HG02970 (cell line): Measurements from ENCODE around the gene SLC38A3.
"Not testable (repeated sequence)": the region's sequence is repeated elsewhere in the genome, so short reads cannot be mapped to it uniquely, and the experiment has no call there.

ENCODE experiments used
- ATAC-seq: cut with Tn5 transposase; IDR thresholded peaks from one replicate; pipeline ENCODE4 v1.9.1; 2021; ENCODE audit warnings: mild to moderate bottlenecking, moderate library complexity, moderate number of reproducible peaks; ENCODE audit not compliant: unreplicated experiment, low FRiP score

Gene SLC38A3

DNA sequence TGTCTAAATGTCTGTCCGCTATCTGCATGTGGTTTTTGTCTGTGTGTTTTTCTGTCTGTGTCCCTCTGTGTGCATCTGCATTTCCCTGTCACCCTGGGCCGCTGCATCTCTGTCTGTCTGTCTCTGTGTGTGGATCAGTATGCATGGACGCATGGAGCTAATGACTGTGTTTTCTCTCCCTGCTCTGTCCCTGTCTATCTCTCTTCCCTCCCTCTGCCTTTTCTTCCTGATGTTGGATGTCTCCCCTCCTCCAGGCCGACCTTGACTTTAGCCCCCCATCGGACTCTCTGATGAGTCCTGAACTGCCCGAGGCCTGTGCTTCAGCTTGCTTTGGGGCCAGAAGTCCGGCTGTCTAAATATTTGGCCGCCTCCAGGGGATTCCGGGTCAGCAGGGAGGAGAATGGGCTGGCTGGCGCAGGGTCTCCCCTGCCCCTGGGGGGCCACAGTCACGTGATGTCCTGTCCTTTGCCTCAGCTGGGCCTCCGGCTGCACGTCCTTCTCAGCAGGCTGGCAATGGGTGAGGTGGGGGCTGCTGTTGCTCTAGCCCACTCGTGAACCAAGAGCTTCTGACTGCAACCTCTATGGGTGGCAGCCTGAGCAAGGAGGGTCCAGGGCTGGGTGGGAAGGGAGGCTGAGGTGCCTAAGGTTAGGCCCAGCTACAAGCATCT, 3.7 kb downstream of the SLC38A3 start:
- ATAC-seq = no peak

DNA sequence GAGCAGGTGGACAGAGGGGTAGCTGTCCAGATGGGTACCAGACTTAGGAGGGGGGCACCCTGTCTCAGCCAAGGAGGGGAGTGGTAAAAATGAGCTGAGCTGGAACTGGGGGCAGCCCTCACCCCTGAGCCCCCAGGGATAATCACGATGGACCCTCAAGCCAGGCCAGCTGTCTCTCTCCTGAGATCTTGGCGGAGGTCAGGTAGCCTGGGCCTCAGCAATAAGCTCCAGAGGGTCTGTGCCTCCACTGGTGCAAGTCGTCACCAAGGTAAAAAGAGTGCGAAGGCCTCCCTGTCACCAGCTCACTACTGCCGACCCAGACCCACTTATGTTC, 5.1 kb downstream of the SLC38A3 start:
- ATAC-seq = no peak

DNA sequence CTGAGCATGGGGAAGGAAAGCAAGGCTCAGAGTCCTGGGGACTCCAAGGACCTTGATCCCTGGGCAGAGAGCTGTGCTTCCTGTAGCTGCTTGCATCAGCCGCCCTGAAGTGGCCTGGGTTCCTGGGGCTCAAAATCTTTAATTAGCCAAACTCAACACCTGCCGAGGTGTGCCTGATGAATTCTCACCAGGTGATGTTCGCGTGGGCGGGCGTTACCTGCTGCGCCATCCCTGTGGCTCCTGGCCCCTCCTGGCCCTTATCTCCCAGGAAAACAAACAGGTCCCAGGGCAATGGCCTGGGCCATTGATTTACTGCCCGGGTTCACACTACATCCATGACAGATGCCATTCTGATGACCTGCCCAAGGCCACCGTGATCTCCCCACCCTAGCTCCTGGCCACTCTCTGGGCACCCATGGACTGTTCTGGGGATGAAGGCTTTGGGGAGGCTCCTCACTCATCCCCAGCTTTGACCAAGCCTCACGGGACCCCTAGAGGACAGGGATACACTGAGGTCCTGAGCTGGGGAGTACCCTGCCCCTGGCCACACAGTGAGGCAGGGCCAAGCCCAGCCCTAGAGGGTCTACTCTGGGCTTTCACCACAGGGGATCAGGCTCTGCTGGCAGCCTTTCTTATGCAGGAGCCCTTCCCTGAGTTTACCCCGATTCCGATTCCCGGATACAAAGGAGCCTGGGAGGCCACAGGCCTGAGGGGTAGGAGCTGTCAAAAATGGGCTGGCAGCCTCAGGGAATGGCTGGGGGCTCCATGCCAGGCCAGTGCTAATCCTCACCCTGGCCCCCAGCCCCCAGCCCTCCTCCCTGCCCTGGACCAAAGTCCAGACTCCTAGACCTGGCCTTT, 5.7 kb downstream of the SLC38A3 start:
- no peak for ATAC-seq

DNA sequence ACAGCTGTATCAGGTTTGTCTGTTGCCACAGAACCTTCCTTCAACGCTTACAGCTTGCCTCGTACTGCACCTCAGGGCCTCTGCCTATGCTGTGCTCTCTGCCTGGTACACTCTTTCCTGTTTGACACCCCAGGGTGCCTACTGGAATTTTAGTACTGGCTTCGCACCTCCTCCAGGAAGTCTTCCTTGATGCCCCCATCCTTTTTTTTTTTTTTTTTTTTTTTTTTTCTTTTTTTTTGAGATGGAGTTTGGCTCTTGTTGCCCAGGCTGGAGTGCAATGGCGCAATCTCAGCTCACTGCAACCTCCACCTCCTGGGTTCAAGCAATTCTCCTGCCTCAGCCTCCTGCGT, 6.3 kb downstream of the SLC38A3 start:
- not testable (repeated sequence) for ATAC-seq

DNA sequence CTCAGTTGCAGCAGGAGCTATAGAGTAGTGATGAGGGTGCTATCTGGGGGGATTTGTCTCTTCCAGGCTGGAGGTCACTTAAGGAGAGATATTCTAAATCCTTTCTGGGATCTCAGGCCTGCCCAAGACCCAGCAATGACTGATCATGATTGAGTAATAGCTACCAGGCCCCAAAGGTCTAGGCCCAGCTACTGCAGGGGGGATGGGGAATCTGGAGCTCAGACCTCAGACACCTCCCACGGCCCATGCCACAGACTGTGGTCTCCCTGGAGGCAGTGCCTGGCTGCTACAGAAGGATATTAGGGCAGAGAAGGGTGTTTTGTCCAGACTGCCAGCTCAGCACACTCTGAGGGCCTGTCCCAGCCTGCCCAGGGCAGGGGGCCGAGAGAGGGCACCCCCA, 6.9 kb downstream of the SLC38A3 start:
- ATAC-seq = no peak

DNA sequence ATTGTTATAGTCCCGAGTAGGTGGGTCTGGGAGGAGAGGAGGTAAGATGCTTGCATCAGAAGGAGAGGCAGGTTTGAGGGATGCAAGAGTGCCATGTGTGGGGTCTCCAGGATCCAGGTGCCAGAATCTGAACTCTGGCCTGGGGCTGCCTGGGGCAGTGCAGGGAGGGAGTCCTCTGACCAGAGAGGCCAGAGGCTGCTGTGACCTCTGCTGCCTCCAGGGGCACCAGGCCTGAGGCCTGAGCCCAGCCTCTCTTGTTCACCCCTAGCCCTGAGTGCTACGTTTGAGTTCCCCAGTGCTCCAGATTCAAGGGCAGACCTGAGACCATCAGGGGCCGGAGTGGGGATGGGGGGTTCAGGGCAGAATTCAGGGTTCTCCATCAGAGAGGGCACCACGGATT, 7.4 kb downstream of the SLC38A3 start:
- no peak for ATAC-seq

DNA sequence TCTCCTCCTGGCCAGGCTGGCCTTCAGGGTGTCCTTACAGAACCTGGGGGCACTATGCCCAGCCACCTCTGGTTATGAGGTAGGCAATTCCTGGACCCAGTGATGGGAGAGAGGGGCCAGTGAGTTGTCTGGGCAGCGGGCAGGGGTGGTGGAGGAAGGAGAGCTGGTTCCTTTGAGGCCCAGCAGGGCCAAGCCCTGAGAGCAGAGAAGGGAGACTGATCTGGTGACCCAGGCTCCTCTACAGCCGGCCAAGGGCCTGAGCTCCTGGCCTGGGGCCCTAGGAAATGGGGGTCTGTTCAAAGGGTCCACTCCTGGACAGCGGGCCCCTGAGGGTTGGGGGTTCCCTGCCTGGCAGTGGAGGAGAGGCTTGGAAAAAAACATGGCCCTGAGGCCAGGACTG, 7.9 kb downstream of the SLC38A3 start:
- ATAC-seq = no peak

DNA sequence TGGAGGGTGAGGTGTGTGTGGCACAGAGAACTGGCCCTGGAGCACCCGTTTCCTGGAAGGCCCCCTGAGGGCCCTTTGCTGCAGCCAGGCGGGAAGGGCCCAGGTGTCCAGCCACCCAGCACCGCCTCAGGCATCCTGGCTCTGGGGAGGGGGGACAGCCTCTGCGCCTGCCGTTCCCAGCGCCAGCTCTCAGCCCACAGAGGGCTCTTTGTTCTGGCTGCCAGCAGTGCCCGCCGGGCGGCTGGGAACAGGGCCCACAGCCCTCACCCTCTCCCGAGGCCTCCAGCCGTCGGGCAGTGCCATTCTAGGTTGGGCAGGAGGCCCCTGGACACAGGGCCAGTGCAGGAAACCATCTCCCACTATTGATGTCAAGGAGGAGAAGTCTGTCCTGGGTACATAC, 8.3 kb downstream of the SLC38A3 start:
- no peak for ATAC-seq

DNA sequence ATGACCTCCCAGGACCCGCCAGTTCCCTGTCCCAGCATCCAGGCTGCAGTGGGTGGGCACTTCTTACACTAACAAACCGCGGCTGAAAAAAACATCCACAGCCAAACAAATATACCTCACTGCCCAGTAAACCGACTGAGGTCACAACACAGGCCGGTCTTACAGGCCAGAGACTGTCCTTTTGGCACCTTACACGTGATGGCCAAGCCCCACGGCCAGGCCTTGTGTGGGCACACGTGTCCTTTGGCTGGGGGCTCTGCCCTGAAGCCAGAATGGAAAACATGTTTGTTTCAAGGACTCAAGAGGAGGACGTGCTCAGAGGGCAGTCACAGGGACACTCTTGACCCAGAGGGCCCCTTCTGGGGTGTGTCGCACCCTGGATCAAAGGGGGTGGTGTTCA, 9.8 kb downstream of the SLC38A3 start:
- ATAC-seq = no peak

DNA sequence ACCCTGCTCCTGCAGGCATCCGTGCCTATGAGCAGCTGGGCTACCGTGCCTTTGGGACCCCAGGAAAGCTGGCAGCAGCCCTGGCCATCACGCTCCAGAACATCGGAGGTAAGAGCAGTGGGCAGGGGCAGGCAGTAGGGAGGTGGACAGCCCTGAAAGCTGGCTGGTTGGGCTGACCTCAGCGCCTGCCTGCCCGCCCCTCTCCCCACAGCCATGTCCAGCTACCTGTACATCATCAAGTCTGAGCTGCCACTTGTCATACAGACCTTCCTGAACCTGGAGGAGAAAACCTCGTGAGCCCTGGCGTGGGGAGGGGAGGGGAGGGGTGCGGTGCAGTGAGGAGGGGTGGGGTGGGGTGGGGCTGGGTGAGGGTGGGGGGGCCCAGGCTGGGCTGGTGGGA, 10.5 kb downstream of the SLC38A3 start:
- ATAC-seq = no peak

DNA sequence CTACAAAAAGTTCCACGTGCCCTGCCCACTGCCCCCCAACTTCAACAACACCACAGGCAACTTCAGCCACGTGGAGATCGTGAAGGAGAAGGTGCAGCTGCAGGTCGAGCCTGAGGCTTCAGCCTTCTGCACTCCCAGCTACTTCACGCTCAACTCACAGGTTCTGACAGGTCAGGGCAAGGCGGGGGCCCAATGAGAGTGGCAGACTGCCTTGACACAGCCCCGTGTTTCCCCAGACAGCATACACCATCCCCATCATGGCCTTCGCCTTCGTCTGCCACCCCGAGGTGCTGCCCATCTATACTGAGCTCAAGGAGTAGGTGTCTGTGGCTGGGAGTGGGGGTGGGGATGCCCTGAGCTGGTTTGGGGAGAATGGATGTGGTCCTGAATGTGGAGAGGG, 12.6 kb downstream of the SLC38A3 start:
- ATAC-seq = no peak

DNA sequence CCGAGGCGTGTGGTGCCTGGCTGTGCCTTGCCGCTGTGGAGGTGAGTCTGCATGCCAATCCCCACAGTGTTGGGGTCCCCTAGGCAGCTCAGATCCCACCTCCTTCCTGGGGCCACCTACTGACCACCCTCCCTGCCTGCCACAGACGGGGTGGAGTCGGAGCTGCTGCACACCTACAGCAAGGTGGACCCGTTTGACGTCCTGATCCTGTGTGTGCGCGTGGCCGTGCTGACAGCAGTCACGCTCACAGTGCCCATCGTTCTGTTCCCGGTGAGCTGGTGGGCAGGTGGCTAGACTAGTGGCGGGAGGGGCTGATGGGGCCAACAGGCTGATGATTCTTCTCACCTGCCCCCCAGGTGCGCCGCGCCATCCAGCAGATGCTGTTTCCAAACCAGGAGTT, 13.4 kb downstream of the SLC38A3 start:
- no peak for ATAC-seq

DNA sequence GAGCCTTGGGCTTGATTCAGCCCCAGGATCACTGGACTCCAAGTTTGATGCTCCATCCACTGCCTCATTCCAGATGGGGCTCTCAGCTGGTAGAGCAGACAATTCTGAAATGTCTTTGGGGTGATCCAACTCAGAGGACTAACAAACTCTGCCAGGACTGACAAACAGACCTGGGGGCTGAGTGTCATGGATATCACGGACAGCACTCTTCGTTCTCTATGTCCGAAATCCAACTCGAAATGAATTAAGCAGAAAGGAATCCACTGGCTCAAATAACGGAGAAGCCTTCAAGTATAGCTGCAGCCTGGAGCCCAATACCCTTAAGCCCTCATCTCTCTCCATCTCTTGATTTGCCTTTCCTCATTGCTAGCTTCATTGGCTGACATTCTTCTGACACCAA, 14.2 kb downstream of the SLC38A3 start:
- ATAC-seq = no peak

DNA sequence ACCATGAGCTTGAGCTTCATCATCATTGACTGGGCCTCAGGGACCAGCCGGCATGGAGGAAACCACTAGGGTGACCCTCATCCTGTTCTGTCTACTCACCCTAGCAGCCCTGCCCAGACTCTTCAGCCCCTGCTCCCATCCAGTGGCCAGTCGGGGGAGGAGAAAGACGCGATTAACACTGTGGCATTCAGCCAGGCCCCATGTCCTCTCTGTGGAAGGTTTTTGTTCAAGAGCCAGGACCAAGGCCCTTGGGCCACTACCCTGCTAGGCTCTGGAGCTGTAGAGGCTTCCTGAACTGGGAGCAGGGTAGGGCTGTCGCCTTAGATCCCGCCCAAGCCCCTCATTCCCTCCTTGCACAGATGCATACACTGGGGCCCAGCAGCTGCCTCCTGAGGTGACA, 15.0 kb downstream of the SLC38A3 start:
- ATAC-seq = no peak

DNA sequence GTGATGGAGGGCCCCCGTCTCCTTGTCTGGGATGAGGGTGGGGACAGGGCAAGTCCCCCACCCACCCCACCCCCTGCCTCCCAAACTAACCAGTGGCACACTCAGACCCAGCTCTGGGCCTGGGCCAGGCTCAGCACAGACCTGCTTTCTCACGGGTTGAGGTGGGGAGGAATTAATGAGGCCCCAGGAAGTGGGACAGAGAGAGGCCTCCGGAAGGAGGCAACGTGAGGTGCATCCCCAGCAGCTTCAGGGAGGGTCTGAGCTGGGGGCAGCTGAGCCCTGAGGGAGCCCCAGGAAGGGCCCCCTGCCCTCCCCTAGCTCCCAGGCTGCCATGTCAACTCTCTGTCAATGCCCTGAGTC, 16.0 kb downstream of the SLC38A3 start:
- ATAC-seq = no peak

DNA sequence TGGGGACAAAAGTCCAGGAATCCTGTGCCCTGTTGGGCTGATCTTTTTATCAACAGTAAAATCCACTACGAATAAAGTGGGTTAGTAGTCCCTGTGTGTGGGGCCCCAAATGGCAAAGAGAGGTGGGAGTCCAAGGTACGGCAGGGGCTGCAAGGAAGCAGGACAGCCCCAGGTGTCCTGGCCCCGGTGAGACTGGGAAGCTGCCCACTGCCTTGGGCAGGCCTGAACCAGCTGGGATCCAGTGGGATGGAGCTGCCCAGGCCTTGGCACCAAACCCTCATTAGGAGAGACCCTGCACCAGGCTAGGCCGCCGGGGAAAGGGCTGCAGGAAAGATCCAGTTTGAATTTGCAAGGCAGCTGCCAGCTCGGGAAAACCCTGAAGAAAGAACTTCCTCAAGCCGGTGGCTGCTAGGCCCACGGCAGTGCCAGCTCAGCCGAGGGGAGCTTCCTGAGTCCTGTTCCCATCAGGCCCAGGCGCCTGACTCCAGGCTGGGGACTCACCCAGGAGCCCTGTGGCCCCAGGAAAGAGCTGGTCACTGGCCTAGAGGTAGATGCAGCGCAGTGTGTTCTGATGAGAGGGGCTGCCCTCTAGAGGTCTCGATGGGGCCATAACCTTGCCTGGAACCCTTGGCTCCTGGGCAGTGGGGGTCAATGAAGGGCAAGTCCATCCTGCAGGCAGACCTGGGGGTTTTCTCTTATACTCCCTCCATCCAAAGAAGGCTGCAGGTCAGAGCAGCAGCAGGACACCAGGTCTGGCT, 16.5 kb downstream of the SLC38A3 start:
- ATAC-seq = no peak

DNA sequence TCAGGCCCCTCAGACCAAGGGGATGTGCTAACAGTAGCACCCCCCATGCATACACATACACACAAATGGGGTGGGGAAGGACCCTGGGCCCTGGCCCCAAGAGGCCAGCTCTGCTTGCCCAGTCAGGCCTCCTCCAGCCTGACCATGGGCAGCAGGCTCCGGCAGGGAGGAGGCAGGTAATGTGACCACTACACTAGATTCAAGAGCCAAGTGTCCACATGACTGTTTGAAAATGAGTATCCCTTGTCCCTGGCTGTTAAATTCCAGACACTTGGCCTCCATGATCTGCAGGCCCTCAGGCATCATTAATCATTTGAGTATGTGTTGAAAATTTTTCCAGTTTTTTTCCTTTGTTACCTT, 17.1 kb downstream of the SLC38A3 start:
- no peak for ATAC-seq

DNA sequence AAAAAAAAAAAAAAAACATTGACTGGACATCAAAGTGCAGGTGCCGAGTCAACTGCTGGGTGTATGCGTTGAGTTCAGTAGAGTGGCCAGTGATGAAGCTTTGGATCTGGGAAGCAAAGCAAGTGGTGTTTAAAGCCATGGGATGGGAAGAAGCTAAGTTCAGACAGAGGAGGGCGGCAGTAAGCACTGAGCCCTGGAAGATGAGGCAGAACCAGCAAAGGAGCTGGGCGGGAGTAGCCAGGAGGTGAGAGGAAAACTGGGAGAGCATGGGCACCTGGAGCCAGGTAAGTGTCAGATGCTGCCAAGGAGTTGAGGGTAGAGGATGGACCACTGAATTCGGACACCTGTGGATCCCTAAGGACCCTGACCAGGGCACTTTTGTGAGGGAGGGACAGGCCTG, 19.6 kb downstream of the SLC38A3 start:
- no peak for ATAC-seq

DNA sequence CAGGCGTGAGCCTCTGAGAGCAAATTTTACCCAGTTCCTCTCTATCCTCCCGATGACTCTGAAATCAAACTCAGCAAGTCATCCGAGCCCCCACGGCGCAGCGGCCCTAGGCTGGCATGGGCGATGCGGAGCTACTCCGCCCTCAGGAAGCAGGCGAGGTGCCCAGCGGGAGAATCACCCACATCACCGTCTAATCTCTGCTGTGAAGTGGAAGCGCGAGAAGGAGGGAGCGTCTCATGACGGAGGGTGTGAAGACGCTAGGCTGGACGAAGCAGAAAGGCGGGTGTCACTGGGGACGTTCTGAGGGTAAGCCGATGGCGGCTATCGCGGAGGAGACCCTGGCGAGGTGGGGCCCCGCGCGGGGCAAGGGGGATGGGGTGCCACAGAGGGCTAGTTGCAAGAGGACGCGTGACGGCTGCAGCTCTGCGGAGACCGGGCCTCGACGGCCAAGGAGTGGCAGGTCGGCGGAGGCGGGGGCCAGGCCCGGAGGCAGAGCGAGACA, 21.9 kb downstream of the SLC38A3 start:
- ATAC-seq = peak; percentile 30

DNA sequence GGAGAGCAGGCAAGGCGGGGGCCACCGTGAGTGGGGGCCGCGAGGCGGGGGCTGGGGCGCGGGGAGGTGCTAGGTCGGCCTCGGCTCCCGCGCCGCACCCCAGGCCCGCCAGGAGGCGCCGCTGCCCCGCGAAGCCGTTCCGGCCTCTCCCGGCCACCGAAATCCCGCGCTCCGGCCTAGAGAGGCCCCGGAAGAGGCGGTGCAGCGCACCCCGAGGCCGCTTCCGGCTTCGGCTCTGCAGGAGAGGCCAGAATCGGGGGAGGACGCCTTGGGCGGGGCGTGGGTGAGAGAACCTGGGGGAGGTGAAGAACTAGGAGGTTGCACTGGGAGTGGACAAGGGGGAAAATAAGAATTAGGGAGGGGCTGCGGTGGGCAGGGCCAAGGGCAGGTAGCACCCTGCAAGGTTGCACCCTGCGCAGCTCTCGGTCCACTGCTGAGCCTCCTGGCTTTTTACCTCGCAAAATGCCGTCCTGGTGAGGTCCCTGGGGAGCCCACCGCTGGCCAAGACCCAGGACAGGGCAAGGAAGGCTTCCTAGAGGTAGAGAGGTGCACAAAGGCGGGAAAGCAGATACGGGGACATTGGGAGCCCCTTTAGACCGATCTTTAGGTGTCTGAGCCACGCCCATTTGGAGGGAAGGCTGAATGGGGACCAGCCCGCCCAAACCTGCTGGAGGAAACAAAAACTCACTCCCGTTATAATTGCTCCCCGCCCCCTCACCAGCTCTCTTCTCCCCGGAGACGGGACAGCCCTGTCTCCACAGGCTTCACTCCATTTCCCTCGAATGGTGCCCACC, 22.5 kb downstream of the SLC38A3 start:
- ATAC-seq = peak; percentile 67
